Lung (tissue), 12 donors: ENCODE data around the gene ZNF613. TPM values are rescaled to one million over a fixed set of nuclear protein-coding genes. Genes with fewer than 3 reads are reported as not detected.
A peak's percentile ranks its signal among the peaks of the same experiment; 100 is the strongest.

Experiments used
- ATAC-seq: fragments of 200-7000 bp; cut with Tn5 transposase; one replicate; pipeline ENCODE4 v1.9.1; 2020; ENCODE audit warnings: moderate number of reproducible peaks; ENCODE audit not compliant: insufficient read depth, low FRiP score
- DNase-seq, 3 donors: peaks; one replicate each; pipeline ENCODE4 v3.0.0-alpha.2; 2013 to 2017
- H3K27ac ChIP-seq, 2 donors: one replicate each; pipeline ENCODE4 v1.5.1; 2013; ENCODE audit warnings: mild to moderate bottlenecking in 2 of 2, moderate library complexity in 2 of 2, control low read depth in 1 of 2, inconsistent platforms in 1 of 2, low read depth in 1 of 2, low read length in 1 of 2
- H3K27me3 ChIP-seq, 3 donors: one replicate each; pipeline ENCODE4 v1.5.1; 2013; ENCODE audit warnings: low read length in 2 of 3; ENCODE audit not compliant: control insufficient read depth in 3 of 3, insufficient read depth in 3 of 3
- H3K36me3 ChIP-seq, 4 donors: one replicate each; pipeline ENCODE4 v1.5.1; 2013; ENCODE audit warnings: low read length in 4 of 4, mild to moderate bottlenecking in 1 of 4, moderate library complexity in 1 of 4; ENCODE audit not compliant: control insufficient read depth in 4 of 4, insufficient read depth in 4 of 4
- H3K4me1 ChIP-seq, 5 donors: one replicate each; pipeline ENCODE4 v1.5.1; 2013; ENCODE audit warnings: low read length in 5 of 5, mild to moderate bottlenecking in 2 of 5, moderate library complexity in 1 of 5; ENCODE audit not compliant: control insufficient read depth in 5 of 5, insufficient read depth in 5 of 5
- H3K4me3 ChIP-seq: one replicate; pipeline ENCODE4 v1.5.1; 2013; ENCODE audit warnings: mild to moderate bottlenecking, control low read depth, moderate library complexity
- H3K9ac ChIP-seq, 2 donors: one replicate each; pipeline ENCODE4 v1.5.1; 2013; ENCODE audit warnings: low read length in 2 of 2, control low read depth in 1 of 2; ENCODE audit not compliant: insufficient read depth in 1 of 2
- H3K9me3 ChIP-seq, 4 donors: one replicate each; pipeline ENCODE4 v1.5.1; 2013; ENCODE audit warnings: low read length in 3 of 4, mild to moderate bottlenecking in 1 of 4, moderate library complexity in 1 of 4; ENCODE audit not compliant: control insufficient read depth in 4 of 4, insufficient read depth in 3 of 4
- CTCF ChIP-seq: IDR thresholded peaks from 2 replicates; pipeline ENCODE4 v1.5.1; 2012; ENCODE audit warnings: mild to moderate bottlenecking; ENCODE audit errors: control extremely low read depth, extremely low read depth
- whole genome bisulfite sequencing, 2 donors: extraction: QIAGEN DNeasy Blood & Tissue Kit; methylation state at CpG; one replicate each; pipeline ENCODE4 v1.1.7; 2013; 5-methylcytosine and 5-hydroxymethylcytosine counted together
- polyA plus RNA-seq, 2 donors: library from polyadenylated mRNA; stranded (reverse); fragments of 200-250 nt; gene quantifications; one replicate each; pipeline ENCODE4 v1.2.1, GENCODE V29; 2013
- total RNA-seq, 2 donors: library from RNA; depleted of rRNA in 1 of 2; stranded (reverse); fragments of >200 nt in 1 of 2; gene quantifications; one replicate each; pipeline ENCODE4 v1.2.1, GENCODE V29; 2014 to 2021
- donor health status: control.
- donor health status: control.
- donor health status: Bipolar disorder and iron deficiency.
- donor health status: healthy.
- donor health status: DM: yes; HTN: yes; CAD: no.

Gene ZNF613
- total and polyA plus RNA-seq, 4 donors, result 2.8 to 10.1 (median 4.0) TPM

GRCh38 chr19:51916167-51916566 is 11.1 kb upstream of the ZNF613 start:
- H3K27me3 ChIP-seq, result peaks cover 0 to 2% (median 0%) of the 10 kb centered on the region in 3 donors
- ATAC-seq (no peak), DNase-seq (no peak)
- no peaks in the 10 kb centered on the region for H3K4me1 ChIP-seq
- no peak for TF ChIP-seq CTCF
- WGBS, 2 donors, result 89 to 97% methylated on average over 1 of the region's 1 CpG
- no peaks in the 10 kb centered on the region for H3K36me3 ChIP-seq
- H3K4me3 ChIP-seq, result no peak overlapping the region
- H3K27ac ChIP-seq, result no peak overlapping the region
- no peak overlapping the region for H3K9ac ChIP-seq
- peaks cover 0 to 46% (median 31%) of the 10 kb centered on the region in 4 donors for H3K9me3 ChIP-seq

- Histone ChIP-seq H3K36me3 (peaks cover 0 to 3% (median 0%) of the 10 kb centered on the region in 4 donors), H3K9me3 (peaks cover 1 to 50% (median 45%) of the 10 kb centered on the region in 4 donors), H3K9ac (no peak overlapping the region), H3K4me1 (no peaks in the 10 kb centered on the region), H3K4me3 (no peak overlapping the region), H3K27me3 (peaks cover 0 to 2% (median 0%) of the 10 kb centered on the region in 3 donors), H3K27ac (no peak overlapping the region)
- ATAC-seq (no peak), DNase-seq (no peak)
- 87 to 95% methylated on average over 3 of the region's 3 CpGs for WGBS, 2 donors
- no peak for TF ChIP-seq CTCF
Measured at GRCh38 chr19:51919606-51920005, 7.7 kb upstream of the ZNF613 start.

GRCh38 chr19:51921949-51922348 is 5.3 kb upstream of the ZNF613 start:
- DNase-seq (no peak), ATAC-seq (no peak)
- H3K9ac ChIP-seq, result no peak overlapping the region
- TF ChIP-seq CTCF, result no peak
- no peak overlapping the region for H3K27ac ChIP-seq
- H3K9me3 ChIP-seq, result peaks cover 2 to 42% (median 34%) of the 10 kb centered on the region in 4 donors
- H3K4me3 ChIP-seq, result no peak overlapping the region
- no peaks in the 10 kb centered on the region for H3K4me1 ChIP-seq
- H3K27me3 ChIP-seq, result peaks cover 0 to 2% (median 0%) of the 10 kb centered on the region in 3 donors
- WGBS, 2 donors, result 92 to 97% methylated on average over 8 of the region's 8 CpGs
- peaks cover 0 to 3% (median 0%) of the 10 kb centered on the region in 4 donors for H3K36me3 ChIP-seq

- TF ChIP-seq CTCF, result no peak
- Histone ChIP-seq H3K4me3 (peak overlapping the region; percentile 99), H3K4me1 (peaks cover 0 to 9% (median 2%) of the 10 kb centered on the region in 5 donors), H3K27ac (peak overlapping the region; percentile 93 to 96), H3K27me3 (no peaks in the 10 kb centered on the region), H3K9ac (peak overlapping the region; percentile 86 to 97), H3K9me3 (peaks cover 2 to 24% (median 18%) of the 10 kb centered on the region in 4 donors), H3K36me3 (peaks cover 0 to 12% (median 0%) of the 10 kb centered on the region in 4 donors)
- 22 to 24% methylated on average over 11 of the region's 11 CpGs for WGBS, 2 donors
- DNase-seq, result no peak
- ATAC-seq, result peak; percentile 21
Measured at GRCh38 chr19:51926426-51926783, 867 bp upstream of the ZNF613 start.
